ENCODE data around the gene NPW. TPM values are rescaled to one million over a fixed set of nuclear protein-coding genes. Genes with fewer than 3 reads are reported as not detected.

Gene NPW
- total RNA-seq, 1 experiment from 2014 or later: 7.1 TPM

DNA sequence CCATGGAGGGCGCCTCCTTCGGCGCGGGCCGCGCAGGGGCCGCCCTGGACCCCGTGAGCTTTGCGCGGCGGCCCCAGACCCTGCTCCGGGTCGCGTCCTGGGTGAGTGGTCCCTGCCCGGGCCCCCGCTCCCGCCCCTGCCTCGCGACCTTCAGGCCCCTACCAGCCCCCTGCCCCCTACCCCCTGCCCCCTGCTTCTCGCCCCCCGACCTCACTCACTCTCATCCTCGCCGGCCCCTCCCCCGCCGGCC is 29.6 kb upstream of the NPW start:
- H2AFZ ChIP-seq (ENCODE audit: low read length): no peak overlapping the region
- H2BK5ac ChIP-seq (ENCODE audit: insufficient read length, low read length): no peak overlapping the region
- peaks cover 0 to 20% (median 15%) of the 10 kb centered on the region in 3 experiments; a peak in 6 of 7 replicates for H3K36me3 Mint-ChIP-seq (ENCODE audit: insufficient read depth in 1 of 3, low read depth in 3 of 3)
- peak overlapping the region; percentile 53 for H3K4me2 ChIP-seq (ENCODE audit: insufficient read depth, insufficient read length, low read length)
- H2AK5ac ChIP-seq (ENCODE audit: insufficient read length, low read length): no peak overlapping the region
- H3K27me3 ChIP-seq (ENCODE audit: insufficient read depth, low read length): peaks cover 15% of the 10 kb centered on the region; the same call in 1 of the 2 replicates
- TF ChIP-seq, protein P1, sequence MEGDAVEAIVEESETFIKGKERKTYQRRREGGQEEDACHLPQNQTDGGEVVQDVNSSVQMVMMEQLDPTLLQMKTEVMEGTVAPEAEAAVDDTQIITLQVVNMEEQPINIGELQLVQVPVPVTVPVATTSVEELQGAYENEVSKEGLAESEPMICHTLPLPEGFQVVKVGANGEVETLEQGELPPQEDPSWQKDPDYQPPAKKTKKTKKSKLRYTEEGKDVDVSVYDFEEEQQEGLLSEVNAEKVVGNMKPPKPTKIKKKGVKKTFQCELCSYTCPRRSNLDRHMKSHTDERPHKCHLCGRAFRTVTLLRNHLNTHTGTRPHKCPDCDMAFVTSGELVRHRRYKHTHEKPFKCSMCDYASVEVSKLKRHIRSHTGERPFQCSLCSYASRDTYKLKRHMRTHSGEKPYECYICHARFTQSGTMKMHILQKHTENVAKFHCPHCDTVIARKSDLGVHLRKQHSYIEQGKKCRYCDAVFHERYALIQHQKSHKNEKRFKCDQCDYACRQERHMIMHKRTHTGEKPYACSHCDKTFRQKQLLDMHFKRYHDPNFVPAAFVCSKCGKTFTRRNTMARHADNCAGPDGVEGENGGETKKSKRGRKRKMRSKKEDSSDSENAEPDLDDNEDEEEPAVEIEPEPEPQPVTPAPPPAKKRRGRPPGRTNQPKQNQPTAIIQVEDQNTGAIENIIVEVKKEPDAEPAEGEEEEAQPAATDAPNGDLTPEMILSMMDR (conservative IDR thresholded peaks at IDR 0.05): no peak
- no peak overlapping the region for H3K18ac ChIP-seq (ENCODE audit: insufficient read length, low read depth, low read length)
- peak overlapping the region; percentile 35 to 66; a peak in 2 of 5 replicates for H3K4me3 Mint-ChIP-seq
- no peak overlapping the region for H3K56ac ChIP-seq (ENCODE audit: insufficient read length, low read depth, low read length)
- no peaks in the 10 kb centered on the region for H3K9me3 ChIP-seq (ENCODE audit: control insufficient read depth, low read depth, low read length)
- no peaks in the 10 kb centered on the region for H3K79me2 ChIP-seq (ENCODE audit: insufficient read depth, low read length)
- H3K9ac ChIP-seq (ENCODE audit: extremely low read depth, insufficient read length, low read length): no peak overlapping the region
- no peak overlapping the region for H4K8ac ChIP-seq (replicated peaks; ENCODE audit: insufficient read length, low read depth, low read length)
- no peak overlapping the region for H3K23ac ChIP-seq (ENCODE audit: insufficient read length, low read depth, low read length)
- no CpG with 5 or more reads among the region's 25 CpGs for WGBS (ENCODE audit: extremely low coverage, insufficient read length, low lambda C conversion rate)
- H4K91ac ChIP-seq (ENCODE audit: insufficient read length, low read depth, low read length): no peak overlapping the region
- no peak overlapping the region for H2BK12ac ChIP-seq (ENCODE audit: insufficient read length, low read depth, low read length)
- no peaks in the 10 kb centered on the region; a peak in 1 of 5 replicates for H3K9me3 Mint-ChIP-seq
- no peak for DNase-seq
- H3K27ac Mint-ChIP-seq: no peak overlapping the region
- no peak overlapping the region for H3K4ac ChIP-seq (ENCODE audit: low read depth, low read length)
- no peak overlapping the region for H2BK20ac ChIP-seq (ENCODE audit: low read depth, low read length, poor library complexity, severe bottlenecking)
- H4K5ac ChIP-seq (ENCODE audit: insufficient read length, low read depth, low read length): no peak overlapping the region
- peaks cover 19 to 23% of the 10 kb centered on the region in 2 experiments for H3K4me1 Mint-ChIP-seq
- no peaks in the 10 kb centered on the region; the same call in 1 of the 2 replicates for H3K4me1 ChIP-seq (ENCODE audit: insufficient read depth, low read length)
- no peak overlapping the region for H2BK120ac ChIP-seq (ENCODE audit: low read depth, low read length, poor library complexity, severe bottlenecking)
- no peak overlapping the region for H3T11ph ChIP-seq (ENCODE audit: low read length)
- peaks cover 2% of the 10 kb centered on the region for H4K20me1 ChIP-seq (ENCODE audit: control insufficient read depth, insufficient read depth, insufficient read length)
- peaks cover 19% of the 10 kb centered on the region for H3K23me2 ChIP-seq (ENCODE audit: insufficient read length, low read depth, low read length, poor library complexity, severe bottlenecking)
- H3K27me3 Mint-ChIP-seq (ENCODE audit: low read depth): peaks cover 42% of the 10 kb centered on the region
- no peaks in the 10 kb centered on the region for H3K79me1 ChIP-seq (ENCODE audit: insufficient read depth, low read depth, low read length, poor library complexity, severe bottlenecking)
- H2BK15ac ChIP-seq (ENCODE audit: low read depth, low read length): no peak overlapping the region
- H3K14ac ChIP-seq (ENCODE audit: insufficient read depth, low read length): no peak overlapping the region; the same call in 1 of the 2 replicates
- H3K27ac ChIP-seq (ENCODE audit: insufficient read length, low read depth, low read length): no peak overlapping the region

All from H9 (cell line).